ENCODE data around the gene SDE2.
"Not testable (repeated sequence)": the region's sequence is repeated elsewhere in the genome, so short reads cannot be mapped to it uniquely, and the experiment has no call there.

The SDE2 gene

DNA sequence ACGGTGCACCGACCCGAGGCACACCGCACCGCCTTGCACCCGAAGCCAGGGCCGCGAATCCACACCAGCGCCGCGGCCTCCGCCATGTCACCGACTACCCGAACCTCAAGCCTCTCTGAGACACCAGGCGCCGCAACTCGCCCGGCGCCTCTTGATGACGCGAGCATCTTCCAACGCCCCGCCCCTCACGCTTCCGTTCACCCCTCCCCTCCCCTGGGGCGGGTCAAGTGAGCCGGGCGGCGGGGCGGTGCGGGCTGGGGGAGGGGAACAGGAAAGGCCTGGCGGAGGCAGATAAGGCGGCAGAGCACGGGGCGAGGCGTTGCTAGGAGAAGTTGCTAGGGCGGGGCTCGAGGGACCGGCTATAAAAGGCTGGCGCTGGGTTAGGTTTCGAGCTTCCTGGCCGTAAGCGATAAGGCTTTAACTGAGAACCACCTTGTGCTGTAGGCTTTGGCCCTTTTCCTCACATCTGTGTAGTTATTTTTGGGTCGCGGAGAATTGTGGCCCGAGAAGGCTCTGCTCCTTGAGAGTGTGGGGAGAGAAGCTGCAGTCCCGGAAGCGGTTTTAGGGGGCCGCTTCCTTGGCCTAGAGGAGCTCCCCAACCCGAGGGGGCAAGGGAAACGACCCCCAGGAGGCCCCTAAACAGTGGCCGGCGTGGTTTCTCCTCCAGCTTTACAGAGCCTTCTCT is at the start of gene SDE2:
TSS of gene SDE2 (minus strand) at position 117 of the 685 bp plus-strand sequence. CDS start at position 86, 31 bp downstream.
- peak; percentile 100 for DNase-seq (ENCODE audit: low read depth in 2 of 2)

DNA sequence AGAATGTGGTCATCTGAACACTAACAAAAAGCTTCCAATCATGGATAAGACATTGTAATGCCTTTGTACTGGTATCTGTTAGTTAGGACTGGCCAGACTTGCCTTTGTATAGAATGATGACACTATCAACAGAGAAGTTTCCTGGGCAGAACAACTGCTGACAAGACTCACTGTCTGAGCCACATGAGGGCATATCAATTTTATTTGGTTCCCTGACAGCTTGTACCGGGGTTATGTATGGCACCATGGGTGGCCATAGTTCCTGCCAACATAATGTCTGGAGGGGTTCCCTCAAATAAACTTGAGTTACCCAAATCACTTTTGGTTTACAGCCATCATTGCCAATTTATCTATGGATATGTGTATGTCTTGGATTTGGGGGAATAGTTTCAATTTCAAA is 49.7 kb upstream of the SDE2 start:
- no peak for DNase-seq (ENCODE audit: low read depth in 2 of 2)

- no peak for DNase-seq (ENCODE audit: low read depth in 2 of 2)
Measured at GRCh38 chr1:226047495-226047894, 48.4 kb upstream of the SDE2 start.

DNA sequence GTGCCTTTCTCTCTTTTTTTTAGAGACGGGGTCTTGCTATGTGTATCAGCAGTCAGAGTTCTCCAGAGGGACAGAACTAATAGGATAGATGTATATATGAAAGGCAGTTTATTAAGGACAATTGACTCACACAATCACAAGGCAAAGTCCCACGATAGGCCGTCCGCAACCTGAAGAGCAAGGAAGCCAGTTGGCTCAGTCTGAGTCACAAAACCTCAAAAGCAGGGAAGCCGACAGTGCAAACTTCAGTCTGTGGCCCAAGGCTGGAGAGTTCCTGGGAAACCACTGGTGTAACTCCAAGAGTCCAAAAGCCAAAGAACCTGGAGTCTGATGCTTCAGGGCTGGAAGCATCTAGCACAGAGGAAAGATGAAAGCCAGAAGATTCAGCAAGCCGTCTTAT is 47.1 kb upstream of the SDE2 start:
- no peak for DNase-seq (ENCODE audit: low read depth in 2 of 2)

DNA sequence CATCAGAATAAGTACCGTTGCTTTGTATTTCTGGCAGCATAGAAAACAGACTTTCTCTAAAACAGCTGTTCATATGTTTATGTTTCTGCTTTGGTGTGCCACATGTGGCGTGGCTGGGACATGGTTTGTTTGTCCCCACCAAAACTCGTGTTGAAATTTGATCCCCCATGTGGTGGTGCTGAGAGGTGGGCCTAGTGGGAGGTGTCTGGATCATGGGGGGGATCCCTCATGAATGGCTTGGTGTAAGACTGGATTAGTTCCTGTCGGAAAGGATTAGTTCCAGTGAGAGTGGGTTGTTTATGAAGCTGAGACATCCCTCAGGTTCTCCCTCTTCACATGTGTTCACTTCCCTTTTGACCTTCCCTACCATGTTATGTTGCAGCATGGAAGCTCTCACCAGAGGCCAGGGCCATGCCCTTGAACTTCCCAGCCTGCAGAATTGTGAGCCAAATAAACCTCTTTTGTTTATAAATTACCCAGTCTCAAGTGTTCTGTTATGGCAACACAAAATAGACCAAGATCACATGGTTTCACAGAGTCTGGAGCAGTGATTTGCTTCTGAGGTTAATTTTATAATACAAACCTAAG is 45.5 kb upstream of the SDE2 start:
- DNase-seq (ENCODE audit: low read depth in 2 of 2), result no peak

DNA sequence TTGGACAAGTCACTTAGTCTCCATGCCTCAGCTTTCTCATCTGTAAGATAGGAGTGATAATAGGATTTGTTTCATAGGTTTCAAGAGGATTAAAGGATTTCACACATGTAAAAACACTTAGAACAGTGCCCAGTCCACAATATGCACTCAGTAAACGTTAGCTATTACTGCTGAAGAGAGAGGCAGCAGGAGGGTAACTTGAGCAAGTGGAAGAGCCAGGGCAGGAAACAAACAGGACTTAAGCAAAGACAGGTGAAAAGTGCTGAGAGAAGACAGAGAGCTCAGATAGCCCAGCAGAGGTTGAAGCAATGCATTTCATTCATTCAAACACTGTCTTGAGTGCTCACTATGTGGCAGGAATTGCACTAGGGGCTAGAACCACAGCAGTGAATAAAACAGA is 42.3 kb upstream of the SDE2 start:
- DNase-seq (ENCODE audit: low read depth in 2 of 2), result no peak

DNA sequence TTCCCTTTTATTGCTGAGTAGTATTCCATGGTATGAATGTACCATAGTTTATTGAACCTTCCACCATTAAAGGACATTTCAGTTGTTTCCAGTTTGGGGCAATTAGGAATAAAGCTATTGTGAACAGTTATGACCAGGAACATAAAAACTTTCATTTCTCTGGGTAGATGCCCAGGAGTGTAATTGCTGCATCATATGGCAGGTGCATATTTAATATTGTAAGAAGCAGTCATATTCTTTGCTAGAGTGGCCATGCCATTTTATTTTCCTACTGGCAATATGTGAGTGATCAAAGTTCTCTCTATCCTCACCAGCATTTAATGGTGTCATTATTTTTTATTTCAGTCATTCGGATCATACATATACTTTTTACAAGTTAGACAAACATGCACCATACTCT is 39.5 kb upstream of the SDE2 start:
- no peak for DNase-seq (ENCODE audit: low read depth in 2 of 2)

GRCh38 chr1:226035915-226036314 is 36.8 kb upstream of the SDE2 start:
- no peak for DNase-seq (ENCODE audit: low read depth in 2 of 2)

DNA sequence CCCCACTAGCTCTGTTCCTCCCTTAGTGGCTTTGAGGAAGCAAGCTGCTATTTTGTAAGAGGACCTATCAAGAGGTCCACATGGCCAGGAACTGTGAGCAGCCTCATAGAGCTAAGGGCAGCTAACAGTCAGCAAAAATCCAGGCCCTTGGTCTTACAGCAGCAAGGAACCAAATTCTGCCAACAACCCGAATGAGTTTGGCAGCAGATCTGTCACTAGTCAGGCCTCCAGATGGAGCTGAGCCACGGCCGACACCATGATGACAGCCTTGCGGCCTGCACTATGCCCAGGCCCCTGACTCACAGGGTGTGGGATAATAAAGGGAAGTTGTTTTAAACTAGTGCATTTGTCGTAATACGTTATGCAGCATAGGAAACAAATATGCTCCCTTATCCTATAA is 35.3 kb upstream of the SDE2 start:
- no peak for DNase-seq (ENCODE audit: low read depth in 2 of 2)

GRCh38 chr1:226033991-226034390 is 34.8 kb upstream of the SDE2 start:
- DNase-seq (ENCODE audit: low read depth in 2 of 2), result no peak

GRCh38 chr1:226033582-226033981 is 34.4 kb upstream of the SDE2 start:
- no peak for DNase-seq (ENCODE audit: low read depth in 2 of 2)

GRCh38 chr1:226029568-226030225 is 30.6 kb upstream of the SDE2 start:
- no peak for DNase-seq (ENCODE audit: low read depth in 2 of 2)

DNA sequence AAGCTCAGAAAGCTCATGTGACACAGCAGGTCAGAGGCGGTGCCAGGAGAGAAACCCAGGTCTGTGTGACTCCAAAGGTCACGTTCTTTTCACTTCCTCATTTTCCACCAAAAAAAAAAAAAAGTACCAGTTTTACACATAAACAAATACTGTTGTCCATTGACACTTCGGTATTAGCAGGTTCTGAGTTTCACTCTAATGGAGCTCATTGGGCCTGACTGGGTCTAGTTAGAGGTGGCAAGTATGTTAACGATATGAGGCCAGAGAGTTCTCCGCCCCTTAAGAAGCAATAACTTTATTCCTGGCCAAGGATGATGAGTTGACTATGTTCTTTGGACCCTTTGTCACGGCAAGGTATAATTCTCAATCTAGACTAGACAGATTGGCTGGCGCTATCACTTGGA is 30.0 kb upstream of the SDE2 start:
- no peak for DNase-seq (ENCODE audit: low read depth in 2 of 2)

DNA sequence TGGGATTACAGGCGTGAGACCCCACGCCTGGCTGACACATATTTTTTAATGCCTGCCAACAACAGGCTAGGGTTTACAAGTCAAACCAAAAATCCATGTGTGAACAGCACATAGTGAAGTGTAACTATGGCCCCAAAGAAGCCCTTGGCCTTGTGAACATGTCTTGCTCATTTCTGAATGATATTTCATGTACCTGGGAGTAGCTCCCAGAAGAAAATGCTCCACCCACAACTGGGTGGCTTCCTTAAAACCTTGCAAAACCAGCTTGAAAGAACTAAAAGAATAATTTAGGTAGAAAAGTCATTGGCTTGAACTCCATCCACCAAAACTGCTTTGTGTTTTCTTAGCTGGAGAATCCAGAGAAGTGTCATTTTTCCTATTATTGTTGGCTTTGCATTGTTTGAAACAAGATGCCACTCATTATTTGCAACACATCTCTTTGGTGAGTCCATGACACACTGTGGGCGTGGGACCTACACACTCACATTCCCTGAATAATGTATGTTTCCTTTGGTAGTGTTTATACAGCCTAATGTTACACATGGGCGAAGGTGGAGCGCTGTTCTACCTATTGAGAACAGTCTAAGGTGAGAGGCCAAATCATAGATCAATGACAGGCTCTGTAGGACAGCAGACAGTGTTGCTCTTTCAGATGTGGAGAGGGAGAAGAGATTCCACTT is 28.5 kb upstream of the SDE2 start:
- no peak for DNase-seq (ENCODE audit: low read depth in 2 of 2)

- DNase-seq (ENCODE audit: low read depth in 2 of 2), result no peak
Measured at GRCh38 chr1:226026833-226027232, 27.7 kb upstream of the SDE2 start.

- no peak for DNase-seq (ENCODE audit: low read depth in 2 of 2)
Measured at GRCh38 chr1:226023735-226024134, 24.6 kb upstream of the SDE2 start.

DNA sequence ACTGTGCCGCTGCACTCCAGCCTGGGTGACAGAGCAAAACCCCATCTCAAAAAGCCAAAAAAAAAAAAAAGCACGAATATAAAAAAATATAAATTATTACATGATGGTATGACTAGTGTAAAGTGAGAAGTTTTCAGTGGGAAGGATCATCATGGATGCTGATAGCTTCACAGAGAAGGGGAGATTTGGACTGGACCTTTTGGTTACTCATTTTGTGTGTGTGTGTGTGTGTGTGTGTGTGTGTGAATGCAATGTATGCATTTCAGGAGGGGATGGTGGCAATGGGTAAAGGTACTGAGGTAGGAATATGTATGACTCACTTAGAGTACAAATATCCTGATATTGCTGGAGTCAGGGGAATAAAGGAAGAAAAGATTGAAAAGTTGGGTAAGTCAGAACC is 22.7 kb upstream of the SDE2 start:
- no peak for DNase-seq (ENCODE audit: low read depth in 2 of 2)

DNA sequence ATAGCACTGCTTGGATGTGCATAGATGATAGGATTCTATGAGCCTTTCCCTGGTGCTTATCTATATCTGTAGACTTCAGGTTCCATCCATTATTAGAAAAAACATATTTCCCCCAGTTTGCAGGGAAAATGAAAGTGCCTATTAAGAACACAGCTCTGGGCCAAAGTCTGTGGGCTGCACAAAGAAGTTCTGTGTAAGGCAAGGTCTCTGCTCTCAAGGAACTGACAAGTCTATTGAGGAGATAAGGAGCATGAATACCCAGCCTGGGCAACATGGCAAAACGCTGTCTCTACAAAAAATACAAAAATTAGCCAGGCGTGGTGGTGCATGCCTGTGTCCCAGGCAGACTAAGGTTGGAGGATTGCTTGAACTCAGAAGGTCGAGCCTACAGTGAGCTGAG is 22.3 kb upstream of the SDE2 start:
- DNase-seq (ENCODE audit: low read depth in 2 of 2), result no peak

- DNase-seq (ENCODE audit: low read depth in 2 of 2), result no peak
Measured at GRCh38 chr1:226019572-226019971, 20.4 kb upstream of the SDE2 start.

DNA sequence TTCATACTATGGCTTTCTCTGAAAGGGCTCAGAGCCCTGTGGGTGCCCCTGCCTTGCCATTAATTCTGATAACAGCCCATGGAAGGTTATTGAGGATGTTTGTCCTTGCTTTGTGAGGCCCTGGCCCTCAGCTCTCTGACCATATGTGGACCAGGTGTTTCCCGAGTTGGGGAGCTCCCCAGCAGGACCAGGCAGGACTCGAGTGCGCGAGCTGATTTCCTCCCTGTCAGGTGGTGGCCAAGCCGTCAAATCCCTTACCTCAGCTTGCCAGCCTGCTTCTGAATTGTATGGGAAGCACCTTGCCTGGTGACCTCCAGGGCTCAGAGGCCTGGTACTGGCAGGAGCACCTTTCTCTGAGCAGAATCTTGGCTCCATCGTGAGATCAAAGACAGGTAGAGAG is 17.9 kb upstream of the SDE2 start:
- no peak for DNase-seq (ENCODE audit: low read depth in 2 of 2)

- DNase-seq (ENCODE audit: low read depth in 2 of 2), result no peak
Measured at GRCh38 chr1:226009650-226010044, 10.5 kb upstream of the SDE2 start.

DNA sequence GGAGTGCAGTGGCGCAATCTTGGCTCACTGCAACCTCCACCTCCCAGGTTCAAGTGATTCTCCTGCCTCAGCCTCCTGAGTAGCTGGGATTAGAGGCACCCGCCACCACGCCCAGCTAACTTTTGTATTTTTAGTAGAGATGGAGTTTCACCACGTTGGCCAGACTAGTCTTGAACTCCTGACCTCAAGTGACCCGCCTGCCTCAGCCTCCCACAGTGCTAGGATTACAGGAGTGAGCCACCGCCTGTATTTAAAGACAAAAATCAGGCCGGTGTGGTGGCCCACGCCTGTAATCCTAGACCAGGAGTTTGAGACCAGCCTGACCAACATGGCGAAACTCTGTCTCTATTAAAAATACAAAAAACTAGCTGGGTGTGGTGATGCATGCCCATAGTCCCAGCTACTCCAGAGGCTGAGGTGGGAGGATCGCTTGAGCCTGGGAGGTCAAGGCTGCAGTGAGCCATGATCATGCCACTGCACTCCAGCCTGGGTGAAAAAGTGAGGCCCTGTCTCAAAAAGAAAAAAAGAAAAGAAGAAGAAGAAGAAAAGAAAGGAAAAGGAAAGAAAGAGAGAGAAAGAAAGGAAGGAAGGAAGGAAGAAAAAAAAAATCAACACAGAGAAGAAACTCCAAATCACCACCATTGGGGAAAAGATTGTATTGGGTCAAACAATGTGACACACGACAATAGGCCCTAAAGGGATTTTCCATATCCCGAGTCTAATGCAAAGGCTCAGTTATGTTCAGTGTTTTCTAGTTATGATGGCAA is 8.2 kb upstream of the SDE2 start:
- DNase-seq (ENCODE audit: low read depth in 2 of 2), result not testable (repeated sequence)

Data from stimulated activated CD8-positive, alpha-beta memory T cell treated with anti-CD3 and anti-CD28 coated beads, Interleukin-2, amount 100 ng/mL, for 1 hour (primary cell).